Fibroblast of pulmonary artery (primary cell): ENCODE results near the gene CIC.
"Not testable (repeated sequence)": the region's sequence is repeated elsewhere in the genome, so short reads cannot be mapped to it uniquely, and the experiment has no call there.

ENCODE experiments used
- DNase-seq: peaks from one replicate; pipeline ENCODE4 v3.0.0-alpha.2; 2010; ENCODE audit warnings: low read depth
- H3K4me3 ChIP-seq: replicated peaks from 2 replicates; pipeline ENCODE4 v1.5.1; 2011; ENCODE audit warnings: low read depth, mild to moderate bottlenecking, control low read depth, low read length, moderate library complexity
- CTCF ChIP-seq: IDR thresholded peaks from 2 replicates; pipeline ENCODE4 v1.5.1; 2011; ENCODE audit warnings: mild to moderate bottlenecking, control low read depth, low read length, inconsistent platforms; ENCODE audit errors: missing control alignments

Gene CIC

GRCh38 chr19:42333975-42334696 is 65.1 kb downstream of the CIC start:
- no peak for TF ChIP-seq CTCF
- no peak overlapping the region for H3K4me3 ChIP-seq
- DNase-seq, result no peak

- H3K4me3 ChIP-seq, result no peak overlapping the region
- DNase-seq, result no peak
- no peak for TF ChIP-seq CTCF
These were observed 65.8 kb downstream of the CIC start for GRCh38 chr19:42334697-42335373.

- no peak for DNase-seq
These were observed 66.4 kb downstream of the CIC start for GRCh38 chr19:42335374-42335936.

GRCh38 chr19:42335971-42336370 is 66.9 kb downstream of the CIC start:
- no peak for DNase-seq
- H3K4me3 ChIP-seq, result no peak overlapping the region
- no peak for TF ChIP-seq CTCF

More at GRCh38 chr19:42335374-42335936, 66.4 kb downstream of the CIC start:
- TF ChIP-seq CTCF, result no peak
- no peak overlapping the region for H3K4me3 ChIP-seq

- not testable (repeated sequence) for H3K4me3 ChIP-seq
These were observed 70.2 kb downstream of the CIC start for GRCh38 chr19:42339126-42339860.

GRCh38 chr19:42339922-42340321 is 70.9 kb downstream of the CIC start:
- H3K4me3 ChIP-seq, DNase-seq: not testable (repeated sequence)

More at GRCh38 chr19:42339126-42339860, 70.2 kb downstream of the CIC start:
- DNase-seq, result not testable (repeated sequence)

GRCh38 chr19:42343344-42344110 is 74.5 kb downstream of the CIC start:
- peak; percentile 8 for TF ChIP-seq CTCF
- no peak for DNase-seq
- H3K4me3 ChIP-seq, result no peak overlapping the region
